HG02981 (cell line): Measurements from ENCODE around the gene AIG1.

Experiments used
- ATAC-seq: cut with Tn5 transposase; IDR thresholded peaks from one replicate; pipeline ENCODE4 v1.9.1; 2021; ENCODE audit warnings: mild to moderate bottlenecking, moderate library complexity; ENCODE audit not compliant: unreplicated experiment

AIG1 gene

GRCh38 chr6:143192766-143193165, 132.1 kb downstream of the AIG1 start:
- ATAC-seq = no peak

- ATAC-seq = no peak
These were observed 132.9 kb downstream of the AIG1 start for GRCh38 chr6:143193571-143194094.

GRCh38 chr6:143194095-143194589, 133.5 kb downstream of the AIG1 start:
- no peak for ATAC-seq

GRCh38 chr6:143195349-143195845, 134.7 kb downstream of the AIG1 start:
- ATAC-seq = no peak

GRCh38 chr6:143196525-143197225, 136.0 kb downstream of the AIG1 start:
- no peak for ATAC-seq

GRCh38 chr6:143197377-143197776, 136.7 kb downstream of the AIG1 start:
- no peak for ATAC-seq

GRCh38 chr6:143198312-143198711, 137.6 kb downstream of the AIG1 start:
- no peak for ATAC-seq

- ATAC-seq = no peak
These were observed 138.6 kb downstream of the AIG1 start for GRCh38 chr6:143199291-143199690.

GRCh38 chr6:143200167-143200770, 139.6 kb downstream of the AIG1 start:
- no peak for ATAC-seq

- ATAC-seq = no peak
These were observed 143.4 kb downstream of the AIG1 start for GRCh38 chr6:143204045-143204444.

GRCh38 chr6:143205131-143205535, 144.4 kb downstream of the AIG1 start:
- no peak for ATAC-seq

GRCh38 chr6:143205585-143205984, 144.9 kb downstream of the AIG1 start:
- ATAC-seq = no peak

GRCh38 chr6:143205991-143206390, 145.3 kb downstream of the AIG1 start:
- no peak for ATAC-seq

GRCh38 chr6:143206550-143206949, 145.9 kb downstream of the AIG1 start:
- no peak for ATAC-seq

GRCh38 chr6:143210420-143210819, 149.7 kb downstream of the AIG1 start:
- ATAC-seq = no peak

- no peak for ATAC-seq
These were observed 153.2 kb downstream of the AIG1 start for GRCh38 chr6:143213859-143214376.

GRCh38 chr6:143215363-143215762, 154.7 kb downstream of the AIG1 start:
- no peak for ATAC-seq

GRCh38 chr6:143215771-143216170, 155.1 kb downstream of the AIG1 start:
- no peak for ATAC-seq

- no peak for ATAC-seq
These were observed 157.5 kb downstream of the AIG1 start for GRCh38 chr6:143218233-143218632.

- ATAC-seq = no peak
These were observed 161.0 kb downstream of the AIG1 start for GRCh38 chr6:143221698-143222097.

- ATAC-seq = no peak
These were observed 161.6 kb downstream of the AIG1 start for GRCh38 chr6:143222310-143222709.

- no peak for ATAC-seq
These were observed 162.1 kb downstream of the AIG1 start for GRCh38 chr6:143222801-143223231.
